Mesendoderm (in vitro differentiated cells): ENCODE measurements around the gene AGBL4.
A peak's percentile ranks its signal among the peaks of the same experiment; 100 is the strongest.
"Not testable (repeated sequence)": the region's sequence is repeated elsewhere in the genome, so short reads cannot be mapped to it uniquely, and the experiment has no call there.

Experiments
- DNase-seq: peaks from one replicate; pipeline ENCODE4 v3.0.0; 2013
- H2AK5ac ChIP-seq: 2 replicates; pipeline ENCODE4 v1.6.1; 2013; ENCODE audit warnings: low read length, inconsistent platforms
- H2BK120ac ChIP-seq: 2 replicates; pipeline ENCODE4 v1.6.1; 2013; ENCODE audit warnings: low read depth, mild to moderate bottlenecking, low read length, moderate library complexity, mixed read lengths
- H2BK15ac ChIP-seq: replicated peaks from 2 replicates; pipeline ENCODE4 v1.6.1; 2013; ENCODE audit warnings: low read depth, mild to moderate bottlenecking, moderate library complexity
- H2BK5ac ChIP-seq: 2 replicates; pipeline ENCODE4 v1.6.1; 2013; ENCODE audit warnings: low read length, inconsistent platforms
- H3K18ac ChIP-seq: 2 replicates; pipeline ENCODE4 v1.6.1; 2013; ENCODE audit warnings: mild to moderate bottlenecking, low read length, mixed read lengths
- H3K23ac ChIP-seq: one replicate; pipeline ENCODE4 v1.6.1; 2013; ENCODE audit warnings: low read length
- H3K27ac ChIP-seq: 2 replicates; pipeline ENCODE4 v1.5.1; 2013; ENCODE audit warnings: low read depth, mild to moderate bottlenecking, inconsistent platforms, low read length, moderate library complexity
- H3K27me3 ChIP-seq: 2 replicates; pipeline ENCODE4 v1.6.1; 2013; ENCODE audit warnings: low read length, control low read depth, mild to moderate bottlenecking, inconsistent platforms; ENCODE audit not compliant: insufficient read depth, poor library complexity
- H3K36me3 ChIP-seq: 2 replicates; pipeline ENCODE4 v1.6.1; 2013; ENCODE audit warnings: low read length, inconsistent platforms; ENCODE audit not compliant: control insufficient read depth, insufficient read depth
- H3K4ac ChIP-seq: one replicate; pipeline ENCODE4 v1.6.1; 2013; ENCODE audit warnings: low read depth, mild to moderate bottlenecking, low read length, moderate library complexity
- H3K4me1 ChIP-seq: 2 replicates; pipeline ENCODE4 v1.6.1; 2013; ENCODE audit warnings: low read depth, low read length, inconsistent platforms; ENCODE audit not compliant: control insufficient read depth
- H3K4me2 ChIP-seq: 2 replicates; pipeline ENCODE4 v1.6.1; 2013; ENCODE audit warnings: low read length
- H3K4me3 ChIP-seq: 2 replicates; pipeline ENCODE4 v1.5.1; 2013; ENCODE audit warnings: mild to moderate bottlenecking, low read length
- H3K56ac ChIP-seq: one replicate; pipeline ENCODE4 v1.6.1; 2013; ENCODE audit warnings: low read length
- H3K79me1 ChIP-seq: 2 replicates; pipeline ENCODE4 v1.6.1; 2013; ENCODE audit warnings: low read length, inconsistent platforms
- H3K79me2 ChIP-seq: 2 replicates; pipeline ENCODE4 v1.6.1; 2013; ENCODE audit warnings: mild to moderate bottlenecking, low read length; ENCODE audit not compliant: control insufficient read depth, insufficient read depth
- H3K9ac ChIP-seq: 2 replicates; pipeline ENCODE4 v1.6.1; 2013; ENCODE audit warnings: low read length, inconsistent platforms
- H4K5ac ChIP-seq: one replicate; pipeline ENCODE4 v1.6.1; 2013; ENCODE audit warnings: low read length
- H4K8ac ChIP-seq: one replicate; pipeline ENCODE4 v1.6.1; 2013; ENCODE audit warnings: low read depth, mild to moderate bottlenecking, control low read depth, low read length, moderate library complexity
- WGBS: extraction: QIAGEN DNeasy Blood & Tissue Kit; methylation state at CpG from one replicate; pipeline ENCODE4 v1.1.7; 2013; ENCODE audit warnings: low lambda C conversion rate, missing lambda C conversion rate; ENCODE audit not compliant: insufficient coverage; ENCODE audit errors: extremely low coverage; 5-methylcytosine and 5-hydroxymethylcytosine counted together

AGBL4 gene

GRCh38 chr1:48523558-48523957 lies 1500.2 kb downstream of the AGBL4 start:
- Histone ChIP-seq H2BK15ac (no peak overlapping the region), H2AK5ac (no peak overlapping the region), H3K4ac (peak overlapping the region; percentile 25), H3K9ac (no peak overlapping the region), H2BK5ac (no peak overlapping the region), H3K4me1 (peaks cover 5% of the 10 kb centered on the region), H3K4me3 (no peak overlapping the region), H3K79me1 (no peaks in the 10 kb centered on the region), H3K4me2 (no peak overlapping the region), H3K56ac (no peak overlapping the region), H4K8ac (no peak overlapping the region), H2BK120ac (no peak overlapping the region), H3K23ac (no peak overlapping the region), H3K36me3 (no peaks in the 10 kb centered on the region), H3K79me2 (no peaks in the 10 kb centered on the region), H3K27ac (no peak overlapping the region), H3K18ac (no peak overlapping the region), H4K5ac (no peak overlapping the region), H3K27me3 (no peaks in the 10 kb centered on the region)
- no CpG with 5 or more reads among the region's 3 CpGs for WGBS
- DNase-seq, result no peak

DNA sequence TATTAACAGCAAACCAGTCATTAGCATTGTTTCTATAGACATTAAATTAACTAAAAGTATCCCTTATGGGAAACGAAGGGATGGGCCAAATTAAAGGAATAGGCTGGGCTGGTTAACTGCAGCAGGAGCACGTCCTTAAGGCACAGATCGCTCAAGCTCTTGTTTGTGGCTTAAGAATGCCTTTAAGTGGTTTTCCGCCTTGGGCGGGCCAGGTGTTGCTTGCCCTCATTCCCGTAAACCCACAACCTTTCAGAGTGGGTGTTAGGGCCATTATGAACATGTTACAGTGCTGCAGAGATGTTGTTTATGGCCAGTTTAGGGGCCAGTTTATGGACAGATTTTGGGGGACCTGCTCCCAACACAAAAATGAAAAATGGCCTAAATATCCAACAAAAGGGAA lies 1503.9 kb downstream of the AGBL4 start:
- not testable (repeated sequence) for H3K79me2 ChIP-seq, H3K27me3 ChIP-seq, H3K4me1 ChIP-seq, H3K4me2 ChIP-seq, H3K4me3 ChIP-seq, H2BK5ac ChIP-seq, H3K4ac ChIP-seq, H2BK15ac ChIP-seq, H3K79me1 ChIP-seq, H2BK120ac ChIP-seq, H4K8ac ChIP-seq, H3K56ac ChIP-seq, H3K18ac ChIP-seq, H3K9ac ChIP-seq, H3K27ac ChIP-seq, H3K23ac ChIP-seq, H3K36me3 ChIP-seq, DNase-seq, H2AK5ac ChIP-seq, H4K5ac ChIP-seq
- WGBS, result no CpG with 5 or more reads among the region's 6 CpGs

GRCh38 chr1:48506870-48507269 lies 1516.9 kb downstream of the AGBL4 start:
- H2BK120ac ChIP-seq, result no peak overlapping the region
- no peaks in the 10 kb centered on the region for H3K36me3 ChIP-seq
- no peaks in the 10 kb centered on the region for H3K79me1 ChIP-seq
- DNase-seq, result no peak
- no peak overlapping the region for H3K4me3 ChIP-seq
- no peak overlapping the region for H2AK5ac ChIP-seq
- no CpG with 5 or more reads among the region's 1 CpG for WGBS
- H3K27me3 ChIP-seq, result no peaks in the 10 kb centered on the region
- no peak overlapping the region for H2BK15ac ChIP-seq
- H3K79me2 ChIP-seq, result no peaks in the 10 kb centered on the region
- no peak overlapping the region for H3K4me2 ChIP-seq
- H3K9ac ChIP-seq, result no peak overlapping the region
- H4K8ac ChIP-seq, result no peak overlapping the region
- H3K23ac ChIP-seq, result no peak overlapping the region
- H3K4ac ChIP-seq, result no peak overlapping the region
- no peak overlapping the region for H3K18ac ChIP-seq
- no peak overlapping the region for H2BK5ac ChIP-seq
- H4K5ac ChIP-seq, result no peak overlapping the region
- peak overlapping the region; percentile 56 for H3K56ac ChIP-seq
- peaks cover 2% of the 10 kb centered on the region for H3K4me1 ChIP-seq
- H3K27ac ChIP-seq, result no peak overlapping the region

DNA sequence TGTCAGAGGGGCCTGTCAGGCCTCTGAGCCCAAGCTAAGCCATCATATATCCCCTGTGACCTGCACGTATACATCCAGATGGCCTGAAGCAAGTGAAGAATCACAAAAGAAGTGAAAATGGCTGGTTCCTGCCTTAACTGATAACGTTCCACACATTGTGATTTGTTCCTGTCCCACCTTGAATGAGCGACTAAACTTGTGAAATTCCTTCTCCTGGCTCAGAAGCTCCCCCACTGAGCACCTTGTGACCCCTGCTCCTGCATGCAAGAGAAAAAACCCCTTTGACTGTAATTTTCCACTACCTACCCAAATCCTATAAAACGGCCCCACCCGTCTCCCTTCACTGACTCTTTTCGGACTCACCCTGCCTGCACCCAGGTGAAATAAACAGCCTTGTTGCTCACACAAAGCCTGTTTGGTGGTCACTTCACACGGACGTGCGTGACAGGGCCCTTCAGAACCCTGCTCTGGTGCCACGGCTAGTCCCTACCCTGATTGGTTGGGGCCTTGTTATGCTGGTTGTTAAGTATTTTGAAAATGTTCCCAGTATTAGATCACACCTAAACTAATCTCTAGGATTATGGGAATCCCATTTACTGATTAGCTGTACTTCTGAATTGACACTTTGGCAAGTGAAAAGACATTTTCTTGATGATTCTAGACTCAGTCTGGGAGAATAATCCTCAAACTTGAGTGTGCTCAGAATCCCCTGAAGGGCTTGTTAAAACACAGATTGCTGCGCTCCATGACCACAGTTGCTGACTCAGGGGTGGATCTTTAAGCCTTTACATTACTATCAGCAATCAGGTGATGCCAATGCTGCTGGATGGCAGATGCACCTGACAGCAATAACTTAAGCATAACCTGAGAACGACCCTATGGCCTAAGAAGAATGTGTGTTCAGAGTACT lies 1523.0 kb downstream of the AGBL4 start:
- peak overlapping the region; percentile 87 for H2AK5ac ChIP-seq
- WGBS, result no CpG with 5 or more reads among the region's 12 CpGs
- no peaks in the 10 kb centered on the region for H3K79me2 ChIP-seq
- H2BK120ac ChIP-seq, result peak overlapping the region; percentile 47
- H2BK5ac ChIP-seq, result peak overlapping the region; percentile 99
- H3K4me3 ChIP-seq, result no peak overlapping the region
- H3K27ac ChIP-seq, result peak overlapping the region; percentile 99
- H4K8ac ChIP-seq, result no peak overlapping the region
- peak overlapping the region; percentile 87 for H3K56ac ChIP-seq
- H3K79me1 ChIP-seq, result no peaks in the 10 kb centered on the region
- H3K4me2 ChIP-seq, result no peak overlapping the region
- H3K36me3 ChIP-seq, result no peaks in the 10 kb centered on the region
- peak overlapping the region; percentile 100 for H3K18ac ChIP-seq
- H2BK15ac ChIP-seq, result no peak overlapping the region
- H3K27me3 ChIP-seq, result no peaks in the 10 kb centered on the region
- H3K9ac ChIP-seq, result peak overlapping the region; percentile 55
- peaks cover 18% of the 10 kb centered on the region for H3K4me1 ChIP-seq
- DNase-seq, result peak; percentile 97
- peak overlapping the region; percentile 33 for H4K5ac ChIP-seq
- peak overlapping the region; percentile 98 for H3K4ac ChIP-seq
- peak overlapping the region; percentile 29 for H3K23ac ChIP-seq

DNA sequence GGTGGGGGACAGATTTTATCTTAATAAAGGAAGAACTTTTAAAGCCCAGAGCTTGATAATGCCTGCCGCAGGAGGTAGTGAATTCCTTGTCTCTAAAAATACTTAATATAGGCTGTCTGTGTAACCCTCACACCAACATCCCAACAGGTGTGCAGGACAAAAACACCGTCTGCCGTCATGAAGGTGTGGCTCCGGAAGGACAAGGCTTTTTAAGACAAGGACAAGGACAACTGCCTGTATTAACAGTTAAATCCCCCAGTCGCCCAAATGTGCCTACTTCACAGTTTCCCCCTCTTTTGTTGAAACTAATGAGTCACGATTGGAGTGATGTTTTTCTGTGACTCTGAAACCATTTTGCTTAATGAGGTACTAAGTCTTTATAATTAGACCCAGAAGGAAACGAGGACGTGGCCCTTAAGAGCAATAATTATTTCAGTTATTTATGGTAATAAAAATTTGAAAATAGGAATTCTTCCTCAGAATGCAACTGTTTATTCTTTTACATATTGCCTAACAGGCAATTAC lies 1524.5 kb downstream of the AGBL4 start:
- H3K23ac ChIP-seq, result no peak overlapping the region
- H3K18ac ChIP-seq, result peak overlapping the region; percentile 46
- peak overlapping the region; percentile 97 for H2AK5ac ChIP-seq
- H4K5ac ChIP-seq, result no peak overlapping the region
- H3K79me1 ChIP-seq, result no peaks in the 10 kb centered on the region
- H3K36me3 ChIP-seq, result no peaks in the 10 kb centered on the region
- peak overlapping the region; percentile 82 for H3K56ac ChIP-seq
- H3K4me2 ChIP-seq, result no peak overlapping the region
- H2BK5ac ChIP-seq, result peak overlapping the region; percentile 90
- no peaks in the 10 kb centered on the region for H3K27me3 ChIP-seq
- no peaks in the 10 kb centered on the region for H3K79me2 ChIP-seq
- no peak overlapping the region for H2BK15ac ChIP-seq
- H3K4me3 ChIP-seq, result no peak overlapping the region
- H4K8ac ChIP-seq, result no peak overlapping the region
- no peak overlapping the region for H3K4ac ChIP-seq
- WGBS, result no CpG with 5 or more reads among the region's 8 CpGs
- peaks cover 18% of the 10 kb centered on the region for H3K4me1 ChIP-seq
- peak overlapping the region; percentile 78 for H2BK120ac ChIP-seq
- peak overlapping the region; percentile 77 for H3K27ac ChIP-seq
- H3K9ac ChIP-seq, result peak overlapping the region; percentile 46
- DNase-seq, result no peak
